ENCODE results near the gene IL36RN.
"Not testable (repeated sequence)": the region's sequence is repeated elsewhere in the genome, so short reads cannot be mapped to it uniquely, and the experiment has no call there.

The IL36RN gene

DNA sequence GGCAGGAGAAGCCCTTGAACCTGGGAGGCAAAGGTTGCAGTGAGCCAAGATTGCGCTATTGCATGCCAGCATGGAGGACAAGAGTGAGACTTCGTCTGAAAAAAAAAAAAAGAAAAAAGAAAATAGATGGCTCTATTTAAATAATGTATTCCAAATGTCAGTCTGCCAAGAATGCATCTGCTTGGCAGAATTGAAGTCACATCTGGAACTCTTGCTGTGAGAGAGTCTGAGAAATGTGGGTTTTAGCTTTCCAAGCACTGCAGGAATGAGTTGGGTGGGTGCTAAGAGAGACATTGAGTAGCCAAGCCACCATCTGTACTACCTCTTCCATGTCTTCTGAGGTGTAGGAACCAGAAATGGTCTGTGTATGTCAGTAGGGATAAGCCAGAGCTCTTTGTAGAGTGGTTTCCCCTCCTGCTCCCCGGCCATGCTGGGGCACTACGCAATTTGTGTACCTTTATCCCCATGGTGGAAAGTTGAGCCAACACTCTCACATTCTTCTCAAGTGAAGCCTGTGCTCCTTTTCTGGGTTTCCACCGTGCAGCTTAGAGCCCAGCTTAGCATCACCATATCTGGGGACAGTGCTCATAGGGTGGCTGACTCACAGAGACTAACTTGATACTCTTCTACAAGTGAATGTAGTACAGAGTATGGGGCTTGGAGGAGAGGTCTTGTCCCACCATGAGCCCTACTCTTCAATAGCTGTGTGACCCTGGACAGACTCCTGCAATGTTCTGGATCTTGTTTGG lies 34.0 kb downstream of the IL36RN start:
- DNase-seq (ENCODE audit: low read depth, low spot score): no peak
- H3K4me3 ChIP-seq (ENCODE audit: low read depth, low read length): no peak overlapping the region
- in situ Hi-C loops (cut with HindIII; ENCODE audit: low sequenced_read_pairs): no loop called here
- TF ChIP-seq, protein P1, sequence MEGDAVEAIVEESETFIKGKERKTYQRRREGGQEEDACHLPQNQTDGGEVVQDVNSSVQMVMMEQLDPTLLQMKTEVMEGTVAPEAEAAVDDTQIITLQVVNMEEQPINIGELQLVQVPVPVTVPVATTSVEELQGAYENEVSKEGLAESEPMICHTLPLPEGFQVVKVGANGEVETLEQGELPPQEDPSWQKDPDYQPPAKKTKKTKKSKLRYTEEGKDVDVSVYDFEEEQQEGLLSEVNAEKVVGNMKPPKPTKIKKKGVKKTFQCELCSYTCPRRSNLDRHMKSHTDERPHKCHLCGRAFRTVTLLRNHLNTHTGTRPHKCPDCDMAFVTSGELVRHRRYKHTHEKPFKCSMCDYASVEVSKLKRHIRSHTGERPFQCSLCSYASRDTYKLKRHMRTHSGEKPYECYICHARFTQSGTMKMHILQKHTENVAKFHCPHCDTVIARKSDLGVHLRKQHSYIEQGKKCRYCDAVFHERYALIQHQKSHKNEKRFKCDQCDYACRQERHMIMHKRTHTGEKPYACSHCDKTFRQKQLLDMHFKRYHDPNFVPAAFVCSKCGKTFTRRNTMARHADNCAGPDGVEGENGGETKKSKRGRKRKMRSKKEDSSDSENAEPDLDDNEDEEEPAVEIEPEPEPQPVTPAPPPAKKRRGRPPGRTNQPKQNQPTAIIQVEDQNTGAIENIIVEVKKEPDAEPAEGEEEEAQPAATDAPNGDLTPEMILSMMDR (IDR thresholded peaks at IDR 0.05; ENCODE audit: low read depth, low read length): no peak

DNA sequence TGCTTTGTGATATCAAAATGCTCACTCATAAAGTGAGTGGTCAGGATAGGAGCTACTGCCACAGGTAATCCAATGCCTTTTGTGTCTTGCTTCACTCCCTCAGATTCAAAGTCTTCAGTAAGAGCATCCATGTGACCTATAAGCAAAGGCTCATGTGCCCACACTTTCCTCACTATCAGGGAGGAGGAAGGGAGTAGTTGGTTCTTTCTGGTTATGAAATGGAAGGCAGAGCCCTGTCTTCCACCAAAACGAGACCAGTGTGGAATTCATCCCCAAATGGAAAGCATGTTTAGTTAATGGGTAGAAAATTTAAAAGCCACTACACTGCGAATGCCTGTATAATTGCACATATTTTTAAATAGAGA lies 34.6 kb downstream of the IL36RN start:
- in situ Hi-C loops (cut with HindIII; ENCODE audit: low sequenced_read_pairs): no loop called here
- DNase-seq (ENCODE audit: low read depth, low spot score): no peak
- TF ChIP-seq, protein P1 (IDR thresholded peaks at IDR 0.05; ENCODE audit: low read depth, low read length): no peak
- no peak overlapping the region for H3K4me3 ChIP-seq (ENCODE audit: low read depth, low read length)

DNA sequence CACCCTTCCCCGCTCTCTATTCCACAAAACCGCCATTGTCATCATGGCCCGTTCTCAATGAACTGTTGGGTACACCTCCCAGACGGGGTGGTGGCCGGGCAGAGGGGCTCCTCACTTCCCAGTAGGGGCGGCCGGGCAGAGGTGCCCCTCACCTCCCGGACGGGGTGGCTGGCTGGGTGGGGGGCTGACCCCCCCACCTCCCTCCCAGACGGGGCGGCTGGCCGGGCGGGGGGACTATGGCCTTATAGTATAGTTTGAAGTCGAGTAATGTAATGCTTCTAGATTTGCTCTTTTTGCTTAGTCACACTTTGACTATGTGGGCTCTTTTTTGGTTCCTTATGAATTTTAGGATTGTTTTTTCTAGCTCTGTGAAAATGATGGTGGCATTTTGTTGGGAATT lies 37.3 kb downstream of the IL36RN start:
- DNase-seq (ENCODE audit: low read depth, low spot score); in situ Hi-C loops (cut with HindIII; ENCODE audit: low sequenced_read_pairs); H3K4me3 ChIP-seq (ENCODE audit: low read depth, low read length): not testable (repeated sequence)

DNA sequence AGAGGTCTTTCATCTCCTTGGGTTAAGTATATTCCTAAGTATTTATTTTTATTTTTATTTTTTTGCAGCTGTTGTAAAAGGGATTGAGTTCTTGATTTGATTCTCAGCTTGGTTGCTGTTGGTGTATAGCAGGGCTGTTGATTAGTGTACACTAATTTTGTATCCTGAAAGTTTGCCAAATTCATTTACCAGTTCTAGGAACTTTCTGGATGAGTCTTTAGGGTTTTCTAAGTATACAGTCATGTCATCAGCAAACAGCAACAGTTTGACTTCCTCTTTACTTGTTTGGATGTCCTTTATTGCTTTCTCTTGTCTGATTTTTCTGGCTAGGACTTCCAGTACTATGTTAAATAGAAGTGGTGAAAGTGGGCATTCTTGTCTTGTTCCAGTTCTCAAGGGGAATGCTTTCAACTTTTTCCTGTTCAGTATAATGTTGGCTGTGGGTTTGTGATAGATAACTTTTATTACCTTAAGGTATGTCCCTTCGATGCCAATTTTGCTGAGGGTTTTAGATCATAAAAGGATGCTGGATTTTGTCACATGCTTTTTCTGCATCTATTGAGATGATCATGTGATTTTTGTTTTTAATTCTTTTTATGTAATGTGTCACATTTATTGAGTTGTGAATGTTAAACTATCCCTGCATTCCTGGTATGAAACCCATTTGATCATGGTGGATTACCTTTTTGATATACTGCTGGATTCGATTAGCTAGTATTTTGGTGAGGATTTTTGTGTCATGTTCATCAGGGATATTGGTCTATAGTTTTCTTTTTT lies 38.0 kb downstream of the IL36RN start:
- H3K4me3 ChIP-seq (ENCODE audit: low read depth, low read length); in situ Hi-C loops (cut with HindIII; ENCODE audit: low sequenced_read_pairs); DNase-seq (ENCODE audit: low read depth, low spot score): not testable (repeated sequence)

DNA sequence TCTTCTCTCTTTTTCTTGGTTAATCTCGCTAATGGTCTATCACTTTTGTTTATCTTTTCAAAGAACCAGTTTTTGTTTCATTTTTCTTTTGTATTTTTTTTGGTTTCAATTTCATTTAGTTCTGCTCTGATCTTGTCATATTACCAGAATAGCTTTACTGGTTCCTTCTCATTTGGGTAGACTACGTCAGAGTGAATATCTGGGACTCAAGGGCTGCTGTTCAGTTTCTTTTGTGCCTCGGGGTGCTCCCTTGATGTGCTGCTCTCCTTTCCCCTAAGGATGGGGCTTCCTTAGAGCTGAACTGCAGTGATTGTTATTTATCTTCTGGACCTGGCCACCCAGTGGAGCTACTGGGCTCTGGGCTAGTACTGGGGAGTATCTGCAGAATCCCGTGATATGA lies 39.0 kb downstream of the IL36RN start:
- DNase-seq (ENCODE audit: low read depth, low spot score): no peak
- in situ Hi-C loops (cut with HindIII; ENCODE audit: low sequenced_read_pairs): no loop called here
- H3K4me3 ChIP-seq (ENCODE audit: low read depth, low read length): no peak overlapping the region
- TF ChIP-seq, protein P1 (IDR thresholded peaks at IDR 0.05; ENCODE audit: low read depth, low read length): no peak

DNA sequence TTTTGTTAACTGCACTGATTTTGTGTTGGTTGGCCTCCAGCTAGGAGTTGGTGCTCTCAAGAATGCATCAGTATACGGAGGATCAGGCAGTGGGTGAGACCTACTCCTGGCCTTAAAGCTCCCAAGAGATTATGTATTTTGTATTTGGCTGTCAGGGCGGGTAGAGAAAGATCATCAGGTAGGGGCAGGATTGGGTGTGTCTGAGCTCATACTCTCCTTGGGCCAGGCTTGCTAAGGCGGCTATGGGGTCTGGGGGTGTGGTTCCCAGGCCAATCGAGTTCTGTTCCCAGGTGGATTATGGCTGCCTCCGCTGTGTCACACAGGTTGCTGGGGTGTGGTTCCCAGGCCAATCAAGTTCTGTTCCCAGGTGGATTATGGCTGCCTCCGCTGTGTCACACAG lies 39.5 kb downstream of the IL36RN start:
- no peak for DNase-seq (ENCODE audit: low read depth, low spot score)
- H3K4me3 ChIP-seq (ENCODE audit: low read depth, low read length): no peak overlapping the region
- TF ChIP-seq, protein P1 (IDR thresholded peaks at IDR 0.05; ENCODE audit: low read depth, low read length): no peak
- in situ Hi-C loops (cut with HindIII; ENCODE audit: low sequenced_read_pairs): no loop called here

DNA sequence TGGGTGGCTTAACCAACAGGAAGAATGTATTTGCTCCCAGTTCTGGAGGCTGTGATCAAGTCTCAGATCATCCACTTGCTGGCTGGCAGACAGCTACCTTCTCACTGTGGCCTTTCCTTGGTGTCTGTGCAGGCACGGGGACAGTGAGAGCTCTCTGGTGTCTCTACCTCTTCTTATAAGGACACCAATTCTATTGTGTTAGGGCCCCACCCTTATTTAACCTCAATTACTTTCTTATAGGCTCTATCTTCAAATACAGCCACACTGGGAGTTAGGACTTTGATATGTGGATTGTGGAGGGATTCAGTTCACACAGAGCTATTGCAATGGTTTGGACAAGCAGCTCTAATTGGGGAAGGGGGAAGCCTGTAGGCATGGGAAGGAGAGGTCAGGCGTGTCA lies 43.1 kb downstream of the IL36RN start:
- in situ Hi-C loops (cut with HindIII; ENCODE audit: low sequenced_read_pairs): no loop called here

More for the DNA sequence above, 43.1 kb downstream of the IL36RN start:
- TF ChIP-seq, protein P1 (IDR thresholded peaks at IDR 0.05; ENCODE audit: low read depth, low read length): no peak
- DNase-seq (ENCODE audit: low read depth, low spot score): no peak
- no peak overlapping the region for H3K4me3 ChIP-seq (ENCODE audit: low read depth, low read length)

All from astrocyte of the spinal cord (primary cell).